ENCODE results near the gene KCTD8. TPM values are rescaled to one million over a fixed set of nuclear protein-coding genes. Genes with fewer than 3 reads are reported as not detected.

Gene KCTD8
- total RNA-seq, 2 donors from 2014 or later, result 0.26 TPM; not detected in 1

- H3K4me1 ChIP-seq, result no peaks in the 10 kb centered on the region
- H3K27ac ChIP-seq, result no peak overlapping the region
- no peak overlapping the region for H3K4me3 ChIP-seq
- no peak for ATAC-seq
- no peaks in the 10 kb centered on the region for H3K27me3 ChIP-seq
- 55 to 58% methylated on average over 1 of the region's 1 CpG for WGBS, 2 donors
- intact Hi-C loops (cut with DNase I), result no loop called here
- no peaks in the 10 kb centered on the region for H3K9me3 ChIP-seq
- DNase-seq, result no peak
- TF ChIP-seq, protein P1, sequence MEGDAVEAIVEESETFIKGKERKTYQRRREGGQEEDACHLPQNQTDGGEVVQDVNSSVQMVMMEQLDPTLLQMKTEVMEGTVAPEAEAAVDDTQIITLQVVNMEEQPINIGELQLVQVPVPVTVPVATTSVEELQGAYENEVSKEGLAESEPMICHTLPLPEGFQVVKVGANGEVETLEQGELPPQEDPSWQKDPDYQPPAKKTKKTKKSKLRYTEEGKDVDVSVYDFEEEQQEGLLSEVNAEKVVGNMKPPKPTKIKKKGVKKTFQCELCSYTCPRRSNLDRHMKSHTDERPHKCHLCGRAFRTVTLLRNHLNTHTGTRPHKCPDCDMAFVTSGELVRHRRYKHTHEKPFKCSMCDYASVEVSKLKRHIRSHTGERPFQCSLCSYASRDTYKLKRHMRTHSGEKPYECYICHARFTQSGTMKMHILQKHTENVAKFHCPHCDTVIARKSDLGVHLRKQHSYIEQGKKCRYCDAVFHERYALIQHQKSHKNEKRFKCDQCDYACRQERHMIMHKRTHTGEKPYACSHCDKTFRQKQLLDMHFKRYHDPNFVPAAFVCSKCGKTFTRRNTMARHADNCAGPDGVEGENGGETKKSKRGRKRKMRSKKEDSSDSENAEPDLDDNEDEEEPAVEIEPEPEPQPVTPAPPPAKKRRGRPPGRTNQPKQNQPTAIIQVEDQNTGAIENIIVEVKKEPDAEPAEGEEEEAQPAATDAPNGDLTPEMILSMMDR (IDR thresholded peaks at IDR 0.05), result no peak
- TF ChIP-seq POLR2A (IDR thresholded peaks at IDR 0.05), result no peak
- H3K36me3 ChIP-seq (replicated peaks in 1 of 2; ENCODE audit: insufficient read depth in 1 of 2, low read depth in 2 of 2), result no peaks in the 10 kb centered on the region
Observed at GRCh38 chr4:44228326-44228725, 220.3 kb downstream of the KCTD8 start.

DNA sequence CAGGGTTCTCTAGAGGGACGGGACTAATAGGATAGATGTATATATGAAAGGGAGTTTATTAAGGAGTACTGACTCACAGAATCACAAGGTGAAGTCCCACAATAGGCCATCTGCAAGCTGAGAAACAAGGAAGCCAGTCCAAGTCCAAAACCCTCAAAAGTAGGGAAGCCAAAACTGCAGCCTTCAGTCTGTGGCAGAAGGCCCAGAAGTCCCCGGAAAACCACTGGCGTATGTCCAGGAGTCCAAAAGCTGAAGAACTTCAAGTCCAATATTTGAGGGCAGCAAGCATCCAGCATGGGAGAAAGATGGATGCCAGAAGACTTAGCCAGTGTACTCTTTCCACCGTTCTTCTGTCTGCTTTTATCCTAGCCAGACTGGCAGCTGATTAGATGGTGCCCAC is 227.2 kb downstream of the KCTD8 start:
- no peak for TF ChIP-seq POLR2A (IDR thresholded peaks at IDR 0.05)
- TF ChIP-seq, protein P1 (IDR thresholded peaks at IDR 0.05), result no peak
- DNase-seq (no peak), ATAC-seq (no peak)
- Histone ChIP-seq H3K9me3 (no peaks in the 10 kb centered on the region), H3K27me3 (no peaks in the 10 kb centered on the region), H3K27ac (no peak overlapping the region), H3K4me3 (no peak overlapping the region), H3K36me3 (replicated peaks in 1 of 2; ENCODE audit: insufficient read depth in 1 of 2, low read depth in 2 of 2) (no peaks in the 10 kb centered on the region), H3K4me1 (no peaks in the 10 kb centered on the region)
- 57 to 70% methylated on average over 4 of the region's 4 CpGs for WGBS, 2 donors
- intact Hi-C loops (cut with DNase I), result no loop called here

DNA sequence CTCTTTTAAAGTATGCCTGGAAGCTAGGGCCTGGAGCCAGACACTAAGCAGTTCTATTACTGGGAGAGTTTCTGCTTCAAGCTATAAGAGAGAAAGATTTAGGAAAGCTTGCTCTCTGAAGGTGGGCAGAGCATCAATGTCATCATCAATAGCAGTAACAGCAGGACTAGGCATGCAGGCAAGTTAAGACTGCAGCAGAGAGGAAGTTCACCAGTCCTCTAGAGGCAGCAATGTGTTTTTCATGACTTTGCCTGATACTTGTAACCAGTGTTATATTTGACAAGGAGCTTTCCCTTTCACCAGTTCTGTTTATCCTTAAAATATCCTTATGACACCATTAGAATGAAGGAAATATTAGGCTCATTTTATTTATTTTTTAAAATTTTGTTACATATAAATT is 237.9 kb downstream of the KCTD8 start:
- H3K9me3 ChIP-seq, result no peaks in the 10 kb centered on the region
- no peaks in the 10 kb centered on the region for H3K36me3 ChIP-seq (replicated peaks in 1 of 2; ENCODE audit: insufficient read depth in 1 of 2, low read depth in 2 of 2)
- ATAC-seq (no peak), DNase-seq (no peak)
- H3K4me1 ChIP-seq, result no peaks in the 10 kb centered on the region
- H3K27ac ChIP-seq, result no peak overlapping the region
- no peaks in the 10 kb centered on the region for H3K27me3 ChIP-seq
- intact Hi-C loops (cut with DNase I), result no loop called here
- H3K4me3 ChIP-seq, result no peak overlapping the region
- TF ChIP-seq, protein P1 (IDR thresholded peaks at IDR 0.05), result no peak
- no peak for TF ChIP-seq POLR2A (IDR thresholded peaks at IDR 0.05)

DNA sequence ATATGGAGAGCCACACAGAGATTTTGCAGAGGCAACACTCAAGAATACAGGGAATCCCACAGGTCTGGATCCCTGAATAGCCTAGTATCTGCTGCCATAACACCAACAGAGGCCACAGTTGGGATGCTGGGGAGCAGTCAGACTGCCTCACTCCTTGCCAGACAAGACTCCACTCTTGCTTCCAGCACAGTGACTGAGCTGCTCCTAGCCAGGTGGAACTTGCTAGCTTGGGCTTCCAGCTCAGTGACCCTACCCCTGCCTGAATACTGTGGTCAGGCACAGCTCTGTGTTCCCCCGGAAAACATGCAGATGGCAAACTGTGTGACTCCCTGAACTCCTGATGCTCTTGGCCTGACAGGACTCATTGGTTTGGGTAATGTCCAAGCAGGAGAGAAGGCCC is 251.8 kb downstream of the KCTD8 start:
- intact Hi-C loops (cut with DNase I), result no loop called here
- H3K9me3 ChIP-seq, result no peaks in the 10 kb centered on the region
- no peak overlapping the region for H3K27ac ChIP-seq
- TF ChIP-seq, protein P1 (IDR thresholded peaks at IDR 0.05), result no peak
- TF ChIP-seq POLR2A (IDR thresholded peaks at IDR 0.05), result no peak
- DNase-seq, result no peak
- H3K4me1 ChIP-seq, result no peaks in the 10 kb centered on the region
- ATAC-seq, result no peak
- 85 to 100% methylated on average over 1 of the region's 1 CpG for WGBS, 2 donors
- H3K4me3 ChIP-seq, result no peak overlapping the region
- no peaks in the 10 kb centered on the region for H3K36me3 ChIP-seq (replicated peaks in 1 of 2; ENCODE audit: insufficient read depth in 1 of 2, low read depth in 2 of 2)
- no peaks in the 10 kb centered on the region for H3K27me3 ChIP-seq

DNA sequence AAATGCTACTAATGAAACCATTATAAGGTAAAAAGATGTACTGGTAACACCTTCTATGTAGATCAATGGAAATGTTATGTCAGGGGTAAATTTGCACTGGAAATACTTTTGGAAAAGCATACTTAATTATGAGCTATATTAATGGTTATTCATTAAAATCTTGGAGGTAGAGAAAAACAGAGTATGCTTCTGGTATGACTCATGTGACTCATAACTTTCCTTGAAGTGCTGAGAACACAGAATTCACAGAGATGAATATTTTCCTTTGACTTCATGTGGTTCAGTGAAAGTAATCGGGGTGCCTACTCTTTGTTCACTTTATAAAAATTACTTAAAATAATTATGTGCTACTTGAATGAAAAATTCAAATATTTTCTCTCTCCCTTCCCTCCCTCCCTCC is 254.2 kb downstream of the KCTD8 start:
- no peak for DNase-seq
- no peaks in the 10 kb centered on the region for H3K9me3 ChIP-seq
- H3K4me1 ChIP-seq, result no peaks in the 10 kb centered on the region
- no peak overlapping the region for H3K27ac ChIP-seq
- no peaks in the 10 kb centered on the region for H3K27me3 ChIP-seq
- ATAC-seq, result no peak
- H3K36me3 ChIP-seq (replicated peaks in 1 of 2; ENCODE audit: insufficient read depth in 1 of 2, low read depth in 2 of 2), result no peaks in the 10 kb centered on the region
- 56 to 76% methylated on average over 1 of the region's 1 CpG for WGBS, 2 donors
- TF ChIP-seq, protein P1 (IDR thresholded peaks at IDR 0.05), result no peak
- TF ChIP-seq POLR2A (IDR thresholded peaks at IDR 0.05), result no peak
- intact Hi-C loops (cut with DNase I), result no loop called here
- H3K4me3 ChIP-seq, result no peak overlapping the region
